T1000 (cell line): ENCODE measurements around the gene DGKH.
A peak's percentile ranks its signal among the peaks of the same experiment; 100 is the strongest.
"Not testable (repeated sequence)": the region's sequence is repeated elsewhere in the genome, so short reads cannot be mapped to it uniquely, and the experiment has no call there.

ENCODE experiments used
- DNase-seq: peaks from one replicate; lab custom pipeline; 2025; ENCODE audit warnings: mixed read lengths; lab: John Stamatoyannopoulos, UW

Gene DGKH

DNA sequence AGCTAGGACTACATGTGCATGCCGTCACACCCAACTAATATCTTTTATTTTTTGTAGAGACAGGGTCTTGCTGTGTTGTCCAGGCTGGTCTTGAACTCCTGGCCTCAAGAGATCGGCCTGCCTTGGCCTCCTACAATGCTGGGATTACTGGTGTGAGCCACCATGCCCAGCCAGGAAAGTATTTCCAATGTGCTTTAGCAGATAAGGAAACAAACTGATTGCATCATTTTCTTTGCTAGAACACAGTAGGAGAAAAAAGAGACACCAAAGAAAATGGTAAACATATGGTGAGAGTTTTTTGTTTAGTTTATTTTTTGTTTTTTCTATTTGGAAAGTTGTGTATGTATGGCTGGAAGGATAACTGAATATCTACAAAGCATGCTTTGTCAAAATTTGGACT lies 176.6 kb downstream of the DGKH start:
- DNase-seq, result no peak

DNA sequence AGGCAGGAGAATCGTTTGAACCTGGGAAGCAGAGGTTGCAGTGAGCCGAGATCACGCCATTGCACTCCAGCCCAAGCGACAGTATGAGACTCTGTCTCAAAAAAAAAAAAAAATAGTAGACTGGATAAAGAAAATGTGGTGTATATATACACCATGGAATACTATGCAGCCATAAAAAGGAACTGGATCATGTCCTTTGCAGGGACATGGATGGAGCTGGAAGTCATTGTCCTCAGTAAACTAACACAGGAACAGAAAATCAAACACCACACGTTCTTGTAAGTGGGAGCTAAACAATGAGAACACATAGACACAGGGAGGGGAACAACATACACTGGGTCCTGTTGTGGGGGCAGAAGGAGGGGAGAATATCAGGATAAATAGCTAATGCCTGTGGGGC lies 178.3 kb downstream of the DGKH start:
- not testable (repeated sequence) for DNase-seq

DNA sequence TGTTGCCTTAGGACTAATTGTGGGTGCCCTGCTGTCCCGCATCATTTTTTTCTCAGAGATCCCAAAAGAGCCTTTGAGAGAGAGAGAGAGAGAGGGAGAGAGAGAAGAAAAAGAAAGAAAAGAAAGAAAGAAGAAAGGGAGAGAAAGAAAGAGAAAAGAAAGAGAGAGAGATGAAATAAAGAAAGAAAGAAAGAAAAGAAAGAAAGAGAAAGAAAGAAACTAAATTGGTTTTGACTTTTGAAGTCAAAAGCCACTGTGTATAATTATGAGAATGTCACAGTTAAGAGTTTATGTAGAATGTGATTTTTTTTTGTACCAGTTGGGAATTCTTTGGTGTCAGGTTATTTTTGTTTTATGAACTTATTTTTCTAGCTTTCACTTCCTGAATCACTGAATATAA lies 180.1 kb downstream of the DGKH start:
- no peak for DNase-seq

DNA sequence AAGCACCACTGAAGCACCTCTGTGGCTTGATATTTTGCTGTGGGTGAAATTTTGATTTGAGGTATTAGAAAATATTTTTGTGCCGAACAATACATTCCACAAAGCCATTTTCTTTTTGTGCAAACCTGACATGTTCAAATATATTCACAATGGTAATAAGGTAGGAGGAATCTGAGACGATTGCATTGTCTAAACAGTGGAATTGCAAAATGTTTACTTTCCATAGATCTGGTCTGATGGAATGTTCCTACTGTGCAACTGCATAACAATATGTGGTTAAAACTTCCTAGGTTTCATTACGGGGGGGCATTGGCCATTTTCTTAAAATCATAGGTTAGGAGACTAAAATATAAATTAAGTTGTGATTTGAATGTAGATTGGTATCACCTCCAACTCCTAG lies 180.8 kb downstream of the DGKH start:
- DNase-seq, result no peak

- DNase-seq, result no peak
Measured at GRCh38 chr13:42232671-42233070, 184.2 kb downstream of the DGKH start.

DNA sequence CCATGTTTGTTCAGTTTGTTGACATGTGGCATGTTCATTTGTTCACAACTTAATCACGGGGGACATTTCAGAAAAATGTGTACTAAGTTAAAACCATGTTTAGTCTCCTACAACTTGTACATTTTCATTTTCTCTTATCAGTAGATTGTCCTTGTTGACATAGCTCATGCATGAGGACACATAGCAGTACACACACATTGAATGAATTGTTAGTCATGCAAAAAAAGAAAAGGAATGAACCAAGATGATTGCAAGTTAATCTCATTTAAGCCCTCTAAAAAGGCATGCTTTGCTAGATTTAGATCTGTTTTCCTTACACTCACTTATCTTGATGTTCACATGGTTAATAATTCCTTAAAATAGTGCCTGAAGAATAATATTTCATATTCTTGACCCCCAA lies 185.3 kb downstream of the DGKH start:
- no peak for DNase-seq

- DNase-seq, result no peak
Measured at GRCh38 chr13:42239161-42239560, 190.7 kb downstream of the DGKH start.

DNA sequence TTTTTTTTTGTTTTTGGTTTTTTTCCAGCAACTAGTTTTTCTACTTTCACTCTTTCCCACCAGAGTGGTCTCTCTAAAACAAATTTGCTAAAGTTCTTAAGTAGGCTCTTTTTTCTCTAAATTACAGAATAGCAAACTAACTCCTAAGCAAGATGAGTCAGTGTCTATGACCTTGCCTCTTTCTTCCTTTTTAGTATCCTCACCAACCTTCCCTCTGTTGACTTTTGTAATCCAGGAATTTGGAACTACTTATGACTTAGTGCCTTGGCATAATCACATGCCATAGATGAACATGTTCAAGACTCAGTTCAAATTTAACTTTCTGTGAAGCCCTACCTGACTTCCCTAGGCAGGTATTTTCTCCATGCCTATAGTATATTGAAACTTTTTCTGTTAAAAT lies 191.2 kb downstream of the DGKH start:
- DNase-seq, result no peak

DNA sequence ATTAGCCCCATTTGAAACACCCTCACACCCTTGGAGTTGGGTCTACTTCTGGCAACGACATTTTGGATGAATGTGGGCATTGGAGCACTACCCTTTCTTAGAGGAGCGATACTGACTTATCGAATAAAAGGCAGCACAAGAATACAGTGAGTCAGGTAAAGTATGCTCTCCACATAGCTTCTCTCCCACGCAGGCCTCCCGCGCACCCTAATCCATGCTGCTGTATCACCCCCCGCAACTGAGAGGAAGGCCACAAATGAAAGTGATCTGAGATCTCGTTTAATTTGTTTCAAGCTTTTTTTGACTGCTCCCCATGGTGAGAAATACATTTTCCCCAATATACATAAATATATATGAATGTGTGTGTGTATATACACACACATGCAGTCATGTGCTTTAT lies 198.1 kb downstream of the DGKH start:
- DNase-seq, result no peak

- DNase-seq, result no peak
Measured at GRCh38 chr13:42247883-42248282, 199.4 kb downstream of the DGKH start.

DNA sequence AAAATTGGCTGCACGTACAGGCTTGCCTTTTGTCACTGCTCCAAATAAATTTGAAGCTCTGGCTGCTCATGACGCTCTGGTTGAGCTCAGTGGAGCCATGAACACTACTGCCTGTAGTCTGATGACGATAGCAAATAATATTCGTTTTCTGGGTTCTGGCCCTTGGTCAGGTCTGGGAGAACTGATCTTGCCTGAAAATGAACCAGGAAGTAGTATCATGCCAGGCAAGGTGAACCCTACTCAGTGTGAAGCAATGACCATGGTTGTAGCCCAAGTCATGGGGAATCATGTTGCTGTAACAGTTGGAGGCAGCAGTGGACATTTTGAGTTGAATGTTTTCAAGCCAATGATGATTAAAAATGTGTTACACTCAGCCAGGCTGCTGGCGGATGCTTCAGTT lies 207.4 kb downstream of the DGKH start:
- no peak for DNase-seq

DNA sequence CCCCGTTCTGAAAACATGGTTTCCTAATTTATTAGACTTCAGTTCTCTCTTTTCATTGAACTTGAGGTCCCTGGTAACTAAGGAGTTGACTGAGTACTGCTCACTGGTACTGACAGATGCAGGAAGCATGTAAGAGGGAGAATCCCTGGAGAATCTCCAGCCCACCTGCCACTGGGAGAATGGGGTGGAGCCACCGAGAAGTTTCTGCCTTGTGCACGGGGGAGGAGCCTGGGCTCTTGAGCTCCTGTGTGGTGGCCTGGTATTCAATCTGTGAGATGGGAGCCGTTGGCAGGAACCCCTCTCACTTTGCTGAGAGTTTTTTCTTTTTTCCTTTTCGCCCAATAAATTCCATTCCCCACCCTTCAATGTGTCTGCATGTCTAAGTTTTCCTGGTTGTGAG lies 210.3 kb downstream of the DGKH start:
- DNase-seq, result no peak

- DNase-seq, result no peak
Measured at GRCh38 chr13:42259515-42259914, 211.1 kb downstream of the DGKH start.

- DNase-seq, result no peak
Measured at GRCh38 chr13:42260903-42261654, 212.6 kb downstream of the DGKH start.

- no peak for DNase-seq
Measured at GRCh38 chr13:42266473-42266872, 218.0 kb downstream of the DGKH start.

DNA sequence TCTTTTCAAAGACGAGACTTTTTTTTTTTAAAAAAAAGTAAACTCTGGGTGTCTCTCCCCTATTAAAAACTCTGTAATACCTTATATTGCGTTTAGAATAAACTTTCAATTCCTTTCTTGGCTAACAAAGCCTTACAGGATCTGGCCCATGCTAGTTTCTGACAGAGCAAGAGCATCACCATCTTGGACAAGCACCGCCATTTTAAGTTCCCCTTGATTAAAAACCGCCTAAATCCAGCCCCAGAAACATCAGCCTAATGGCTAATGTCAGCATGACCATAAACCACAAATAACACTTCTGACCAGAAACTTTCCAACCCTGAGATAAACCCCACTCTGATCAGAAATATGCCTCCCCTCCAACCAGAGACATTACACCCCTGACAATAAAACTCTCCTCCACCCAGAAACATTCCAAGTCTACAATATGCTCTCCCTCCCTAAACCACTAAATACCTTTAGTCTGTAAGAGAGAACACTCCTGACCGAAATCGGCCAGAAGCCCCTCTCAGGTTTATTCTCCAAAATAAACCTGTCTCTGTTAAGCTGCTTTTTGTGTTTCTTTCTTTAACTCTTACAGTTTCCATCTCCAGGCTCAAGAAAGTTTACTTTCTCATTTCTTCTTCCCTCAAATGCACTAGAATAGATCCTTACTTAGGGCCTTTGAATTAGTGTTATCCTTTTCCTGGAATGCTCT lies 221.9 kb downstream of the DGKH start:
- DNase-seq, result no peak

GRCh38 chr13:42270857-42271215 lies 222.4 kb downstream of the DGKH start:
- no peak for DNase-seq

DNA sequence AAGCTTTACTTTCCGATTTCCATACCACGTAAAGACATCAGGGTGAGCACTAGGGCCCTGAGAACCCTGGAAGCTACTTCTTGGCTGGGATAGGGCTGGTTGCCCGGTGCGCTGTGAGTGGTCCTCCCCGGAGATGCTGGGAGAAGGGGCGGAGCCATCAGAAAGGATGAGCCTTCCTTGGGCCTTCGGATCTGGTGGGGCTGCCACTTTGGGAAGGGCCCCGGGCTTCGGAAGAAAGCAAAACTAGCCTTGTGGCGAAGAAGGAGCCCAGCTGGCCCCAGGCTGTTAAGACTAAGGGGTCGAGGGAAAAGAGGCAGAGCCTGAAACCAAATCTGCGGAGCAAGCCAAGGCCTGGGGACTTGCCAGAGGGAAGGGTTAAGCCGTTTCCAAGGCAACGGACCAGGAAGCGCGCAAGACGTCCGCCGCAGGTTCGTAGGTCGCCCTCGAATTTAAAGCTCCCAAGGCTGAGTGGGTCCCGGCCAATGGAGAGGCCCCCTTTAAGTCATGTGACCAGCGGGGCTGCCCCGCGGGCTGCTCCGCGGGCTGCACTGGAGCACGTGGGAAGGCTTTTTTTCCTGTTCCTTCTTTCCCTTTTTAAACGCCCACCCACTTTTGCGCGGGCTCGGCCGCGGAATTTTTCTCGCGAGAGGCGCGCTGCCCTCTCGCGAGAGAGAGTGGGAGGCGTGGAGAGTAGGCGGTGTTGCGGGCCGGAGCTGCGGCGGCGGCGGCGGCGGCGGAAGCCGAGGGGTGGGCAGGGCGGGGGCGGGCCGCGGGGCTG lies 223.1 kb downstream of the DGKH start:
- DNase-seq, result peak; percentile 79

GRCh38 chr13:42272115-42272803 lies 223.8 kb downstream of the DGKH start, which contains the start of gene AKAP11:
AKAP11 (plus strand) TSS chr13:42272152; CDS start chr13:42286349, 14,197 bp downstream.
- no peak for DNase-seq

GRCh38 chr13:42272804-42273175 lies 224.3 kb downstream of the DGKH start:
- no peak for DNase-seq

DNA sequence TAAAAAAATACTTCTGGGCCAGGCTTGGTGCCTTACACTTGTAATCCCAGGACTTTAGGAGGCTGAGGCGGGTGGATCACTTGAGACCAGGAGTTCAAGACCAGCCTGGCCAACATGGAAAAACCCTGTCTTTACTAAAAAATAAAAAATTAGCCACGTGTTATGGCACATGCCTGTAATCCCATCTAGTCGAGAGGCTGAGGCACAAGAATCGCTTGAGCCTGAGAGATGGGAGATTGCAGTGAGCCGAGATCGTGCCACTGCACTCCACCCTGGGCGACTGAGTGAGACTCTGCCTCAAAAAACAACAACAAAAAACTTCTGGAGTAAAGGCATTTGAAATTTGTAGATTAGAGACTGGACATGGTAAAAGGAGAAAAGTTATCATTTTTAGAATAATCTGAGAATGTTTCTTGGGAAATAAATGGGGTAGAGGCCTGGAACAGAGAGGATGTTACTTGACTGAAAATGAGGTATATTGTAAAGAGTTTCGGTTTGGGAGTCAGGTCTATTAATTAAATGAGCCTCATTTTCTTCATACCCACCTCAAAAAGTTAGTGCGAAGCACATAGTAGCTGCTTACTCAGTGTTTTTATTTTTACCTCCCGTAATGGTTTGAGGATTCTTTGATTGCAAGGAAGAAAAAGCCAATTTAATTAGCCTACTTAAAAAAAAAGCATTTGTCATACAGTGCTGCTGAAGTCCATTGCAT lies 226.1 kb downstream of the DGKH start:
- DNase-seq, result no peak

GRCh38 chr13:42275098-42275471 lies 226.6 kb downstream of the DGKH start:
- DNase-seq, result no peak
